ENCODE data around the gene KIF14. TPM values are rescaled to one million over a fixed set of nuclear protein-coding genes. Genes with fewer than 3 reads are reported as not detected.

Gene KIF14
- total and polyA plus RNA-seq, 2 of the 8 experiments (the other 6 are each of a cell fraction or from before 2014, with no cell fraction given): 2.6 to 23.3 TPM

DNA sequence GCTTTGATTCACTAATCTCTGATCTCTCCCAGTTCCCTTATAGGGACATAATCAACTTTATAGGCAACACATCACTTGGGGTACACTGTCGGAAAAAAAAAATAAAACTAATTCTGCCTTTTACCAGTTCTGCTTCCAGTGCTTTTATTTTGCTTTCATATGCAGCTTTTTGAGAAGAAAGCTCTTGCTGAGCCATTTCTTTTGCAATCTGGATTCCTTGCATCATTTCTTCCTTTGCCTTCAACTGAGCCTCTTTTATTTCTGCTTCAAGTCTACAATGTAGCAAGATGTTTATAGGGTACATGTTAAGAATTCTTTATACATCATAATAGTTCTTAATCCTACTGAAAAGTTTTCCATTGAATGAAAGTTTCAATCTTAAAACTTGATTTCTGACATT lies 30.6 kb downstream of the KIF14 start (continued):
- TF ChIP-seq PHF8 (conservative IDR thresholded peaks at IDR 0.05; ENCODE audit: low read depth, low read length): no peak
- TF ChIP-seq SIRT6 (IDR thresholded peaks at IDR 0.05; ENCODE audit: low read length): no peak
- TF ChIP-seq MAX (IDR thresholded peaks at IDR 0.05): no peak
- no peak for TF ChIP-seq POU5F1 (IDR thresholded peaks at IDR 0.05; ENCODE audit: low read depth, low read length)
- no peak for TF ChIP-seq RFX5 (IDR thresholded peaks at IDR 0.05; ENCODE audit: borderline replicate concordance, low read depth, low read length)

All from H1 (cell line).